Measurements from ENCODE around the gene AKAP6. TPM values are rescaled to one million over a fixed set of nuclear protein-coding genes. Genes with fewer than 3 reads are reported as not detected.

AKAP6 gene
- total RNA-seq, 1 experiment from 2014 or later, result 1.1 TPM

DNA sequence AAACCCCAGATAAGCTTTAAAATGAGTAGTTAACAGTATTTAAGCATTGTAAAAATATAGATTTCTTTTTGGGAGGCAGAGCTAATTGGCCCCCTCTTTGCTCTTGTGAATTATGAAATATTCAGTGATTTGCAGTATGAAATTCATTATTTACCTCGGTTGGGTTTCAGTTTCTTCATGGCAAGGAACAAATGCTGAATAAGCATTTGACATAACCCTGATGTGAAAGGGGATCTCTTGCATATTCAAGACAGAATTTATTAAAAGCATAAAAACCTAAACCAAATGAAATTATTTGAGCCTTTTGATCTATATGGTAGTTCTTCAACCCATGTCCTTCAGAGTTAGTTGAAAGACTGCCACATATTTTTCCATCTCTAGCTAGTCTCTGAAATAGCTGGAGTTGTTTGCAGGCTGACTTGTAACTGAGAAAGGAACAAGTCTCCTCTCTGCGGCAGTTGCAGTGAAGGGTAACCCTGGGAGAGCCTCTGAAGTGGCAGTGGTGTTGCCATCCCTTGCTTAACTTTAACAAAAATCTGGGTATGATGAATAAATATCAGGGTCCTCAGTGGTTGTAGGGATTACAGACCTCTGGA, 690 bp downstream of the AKAP6 start:
- Histone ChIP-seq H2BK12ac (ENCODE audit: insufficient read length, low read depth, low read length) (no peak overlapping the region), H4K20me1 (ENCODE audit: control insufficient read depth, insufficient read depth, insufficient read length) (no peaks in the 10 kb centered on the region), H3K79me1 (ENCODE audit: insufficient read depth, low read depth, low read length, poor library complexity, severe bottlenecking) (no peaks in the 10 kb centered on the region), H2BK20ac (ENCODE audit: low read depth, low read length, poor library complexity, severe bottlenecking) (no peak overlapping the region), H4K91ac (ENCODE audit: insufficient read length, low read depth, low read length) (no peak overlapping the region), H3K9me3 (ENCODE audit: control insufficient read depth, low read depth, low read length) (no peaks in the 10 kb centered on the region), H3K4me2 (ENCODE audit: insufficient read depth, insufficient read length, low read length) (no peak overlapping the region), H3K27me3 (ENCODE audit: insufficient read depth, low read length) (no peaks in the 10 kb centered on the region), H3K23me2 (ENCODE audit: insufficient read length, low read depth, low read length, poor library complexity, severe bottlenecking) (no peaks in the 10 kb centered on the region), H2BK15ac (ENCODE audit: low read depth, low read length) (no peak overlapping the region), H3K23ac (ENCODE audit: insufficient read length, low read depth, low read length) (no peak overlapping the region), H3K9ac (ENCODE audit: extremely low read depth, insufficient read length, low read length) (no peak overlapping the region), H3T11ph (ENCODE audit: low read length) (no peak overlapping the region), H3K18ac (ENCODE audit: insufficient read length, low read depth, low read length) (no peak overlapping the region), H2BK5ac (ENCODE audit: insufficient read length, low read length) (no peak overlapping the region), H3K56ac (ENCODE audit: insufficient read length, low read depth, low read length) (no peak overlapping the region), H3K14ac (ENCODE audit: insufficient read depth, low read length) (no peak overlapping the region), H3K27ac (ENCODE audit: insufficient read length, low read depth, low read length) (no peak overlapping the region), H4K5ac (ENCODE audit: insufficient read length, low read depth, low read length) (no peak overlapping the region), H2AFZ (ENCODE audit: low read length) (no peak overlapping the region), H4K8ac (replicated peaks; ENCODE audit: insufficient read length, low read depth, low read length) (no peak overlapping the region), H2BK120ac (ENCODE audit: low read depth, low read length, poor library complexity, severe bottlenecking) (no peak overlapping the region), H3K4ac (ENCODE audit: low read depth, low read length) (no peak overlapping the region), H2AK5ac (ENCODE audit: insufficient read length, low read length) (no peak overlapping the region), H3K79me2 (ENCODE audit: insufficient read depth, low read length) (no peaks in the 10 kb centered on the region), H3K4me1 (ENCODE audit: insufficient read depth, low read length) (no peaks in the 10 kb centered on the region)
- no CpG with 5 or more reads among the region's 2 CpGs for WGBS (ENCODE audit: extremely low coverage, insufficient read length, low lambda C conversion rate)
- DNase-seq, result no peak
- TF ChIP-seq, protein P1, sequence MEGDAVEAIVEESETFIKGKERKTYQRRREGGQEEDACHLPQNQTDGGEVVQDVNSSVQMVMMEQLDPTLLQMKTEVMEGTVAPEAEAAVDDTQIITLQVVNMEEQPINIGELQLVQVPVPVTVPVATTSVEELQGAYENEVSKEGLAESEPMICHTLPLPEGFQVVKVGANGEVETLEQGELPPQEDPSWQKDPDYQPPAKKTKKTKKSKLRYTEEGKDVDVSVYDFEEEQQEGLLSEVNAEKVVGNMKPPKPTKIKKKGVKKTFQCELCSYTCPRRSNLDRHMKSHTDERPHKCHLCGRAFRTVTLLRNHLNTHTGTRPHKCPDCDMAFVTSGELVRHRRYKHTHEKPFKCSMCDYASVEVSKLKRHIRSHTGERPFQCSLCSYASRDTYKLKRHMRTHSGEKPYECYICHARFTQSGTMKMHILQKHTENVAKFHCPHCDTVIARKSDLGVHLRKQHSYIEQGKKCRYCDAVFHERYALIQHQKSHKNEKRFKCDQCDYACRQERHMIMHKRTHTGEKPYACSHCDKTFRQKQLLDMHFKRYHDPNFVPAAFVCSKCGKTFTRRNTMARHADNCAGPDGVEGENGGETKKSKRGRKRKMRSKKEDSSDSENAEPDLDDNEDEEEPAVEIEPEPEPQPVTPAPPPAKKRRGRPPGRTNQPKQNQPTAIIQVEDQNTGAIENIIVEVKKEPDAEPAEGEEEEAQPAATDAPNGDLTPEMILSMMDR (conservative IDR thresholded peaks at IDR 0.05), result no peak
- peaks cover 0 to 3% of the 10 kb centered on the region in 2 experiments; a peak in 1 of 5 replicates for H3K9me3 Mint-ChIP-seq
- H3K4me1 Mint-ChIP-seq, result peaks cover 2 to 9% of the 10 kb centered on the region in 2 experiments; a peak in 3 of 4 replicates
- H3K27me3 Mint-ChIP-seq (ENCODE audit: low read depth), result no peaks in the 10 kb centered on the region; the same call in 1 of the 2 replicates
- H3K27ac Mint-ChIP-seq, result no peak overlapping the region
- H3K4me3 Mint-ChIP-seq, result no peak overlapping the region
- H3K36me3 Mint-ChIP-seq (ENCODE audit: insufficient read depth in 1 of 3, low read depth in 3 of 3), result no peaks in the 10 kb centered on the region; a peak in 1 of 7 replicates

All from H9 (cell line).